Prostate gland (tissue), 2 donors: Measurements from ENCODE around the gene UTP4.

Source experiments
- POLR2A ChIP-seq: fragments of 450-650 bp; IDR thresholded peaks from one replicate; pipeline ENCODE4 v1.6.1; 2016; ENCODE audit warnings: antibody characterized with exemption, mild to moderate bottlenecking
- POLR2AphosphoS5 ChIP-seq: sonication (generic); formaldehyde crosslinking; IDR thresholded peaks from one replicate; pipeline ENCODE4 v1.6.1; 2017; ENCODE audit warnings: antibody characterized with exemption
- TF ChIP-seq, protein P1 (sequence below), 4 experiments: fragments of 200-600 bp in 2 of 4; fragments of 450-650 bp in 2 of 4; sonication (generic) in 2 of 4; IDR thresholded peaks; 1 replicate in 3 of 4; 2 replicates in 1 of 4; pipeline ENCODE4 v1.5.1; 2016 to 2019; ENCODE audit warnings: antibody characterized with exemption in 4 of 4, mild to moderate bottlenecking in 2 of 4, moderate library complexity in 2 of 4

- TF ChIP-seq, protein P1, sequence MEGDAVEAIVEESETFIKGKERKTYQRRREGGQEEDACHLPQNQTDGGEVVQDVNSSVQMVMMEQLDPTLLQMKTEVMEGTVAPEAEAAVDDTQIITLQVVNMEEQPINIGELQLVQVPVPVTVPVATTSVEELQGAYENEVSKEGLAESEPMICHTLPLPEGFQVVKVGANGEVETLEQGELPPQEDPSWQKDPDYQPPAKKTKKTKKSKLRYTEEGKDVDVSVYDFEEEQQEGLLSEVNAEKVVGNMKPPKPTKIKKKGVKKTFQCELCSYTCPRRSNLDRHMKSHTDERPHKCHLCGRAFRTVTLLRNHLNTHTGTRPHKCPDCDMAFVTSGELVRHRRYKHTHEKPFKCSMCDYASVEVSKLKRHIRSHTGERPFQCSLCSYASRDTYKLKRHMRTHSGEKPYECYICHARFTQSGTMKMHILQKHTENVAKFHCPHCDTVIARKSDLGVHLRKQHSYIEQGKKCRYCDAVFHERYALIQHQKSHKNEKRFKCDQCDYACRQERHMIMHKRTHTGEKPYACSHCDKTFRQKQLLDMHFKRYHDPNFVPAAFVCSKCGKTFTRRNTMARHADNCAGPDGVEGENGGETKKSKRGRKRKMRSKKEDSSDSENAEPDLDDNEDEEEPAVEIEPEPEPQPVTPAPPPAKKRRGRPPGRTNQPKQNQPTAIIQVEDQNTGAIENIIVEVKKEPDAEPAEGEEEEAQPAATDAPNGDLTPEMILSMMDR (IDR thresholded peaks at IDR 0.05) = no peak
- no peak for TF ChIP-seq POLR2AphosphoS5
- TF ChIP-seq POLR2A = no peak
These were observed 24.7 kb downstream of the UTP4 start for GRCh38 chr16:69157196-69157595.
